Kidney (tissue), 14 donors: ENCODE results near the gene OPN1SW. TPM values are rescaled to one million over a fixed set of nuclear protein-coding genes. Genes with fewer than 3 reads are reported as not detected.

Experiments used
- DNase-seq, 5 donors: peaks; one replicate each; pipeline ENCODE4 v3.0.0-alpha.2; 2013 to 2020
- FAIRE-seq: peaks from 2 replicates; lab custom pipeline; 2012; peaks lifted over from hg19 to GRCh38; lab: Jason Lieb, UNC
- H3K27ac ChIP-seq, 2 donors: one replicate each; pipeline ENCODE4 v1.7.0; 2013; ENCODE audit warnings: low read depth in 2 of 2, low read length in 2 of 2, inconsistent platforms in 1 of 2
- H3K27me3 ChIP-seq: one replicate; pipeline ENCODE4 v1.7.1; 2013; ENCODE audit warnings: low read length, inconsistent platforms; ENCODE audit not compliant: control insufficient read depth, insufficient read depth
- H3K36me3 ChIP-seq, 3 donors: one replicate each; pipeline versions ENCODE4 v1.7.0 to v1.7.1; 2013; ENCODE audit warnings: low read length in 3 of 3, control low read depth in 1 of 3, inconsistent platforms in 1 of 3; ENCODE audit not compliant: insufficient read depth in 3 of 3, control insufficient read depth in 2 of 3
- H3K4me1 ChIP-seq, 3 donors: one replicate each; pipeline versions ENCODE4 v1.7.0 to v1.7.1; 2013; ENCODE audit warnings: low read length in 3 of 3, inconsistent platforms in 1 of 3, low read depth in 1 of 3; ENCODE audit not compliant: control insufficient read depth in 2 of 3, insufficient read depth in 2 of 3
- H3K4me3 ChIP-seq, 3 donors: one replicate each; pipeline versions ENCODE4 v1.7.0 to v1.8.1; 2013; ENCODE audit warnings: low read length in 3 of 3, control low read depth in 1 of 3, inconsistent platforms in 1 of 3
- H3K9ac ChIP-seq, 3 donors: one replicate each; pipeline versions ENCODE4 v1.7.0 to v1.7.1; 2013; ENCODE audit warnings: low read length in 3 of 3, control low read depth in 1 of 3, inconsistent platforms in 1 of 3
- H3K9me3 ChIP-seq, 3 donors: one replicate each; pipeline versions ENCODE4 v1.7.0 to v1.7.1; 2013; ENCODE audit warnings: low read length in 3 of 3, control low read depth in 1 of 3, inconsistent platforms in 1 of 3; ENCODE audit not compliant: control insufficient read depth in 2 of 3, insufficient read depth in 1 of 3
- intact Hi-C: fragments of 100-400 bp; cut with DNase I; formaldehyde crosslinking; loops from one replicate; pipeline ENCODE4 v1.11.1; 2022
- polyA plus RNA-seq: library from polyadenylated mRNA; stranded (reverse); fragments of 350-450 nt; fragmentation: Illumina TruSeq; extraction: RNeasy Lipid Tissue Mini Kit (QIAGEN cat#74804); gene quantifications from one replicate; pipeline ENCODE4 v1.2.3, GENCODE V29; 2014; ENCODE audit warnings: low read depth, low replicate concordance; ENCODE audit not compliant: insufficient read depth
- total RNA-seq: library from RNA; stranded (reverse); fragmentation: NEBNext Ultra II Directional; extraction: Animal tissue kit (Norgen Biotek cat#: 25700); gene quantifications from one replicate; pipeline ENCODE4 v1.2.1, GENCODE V29; 2021
- TF ChIP-seq, protein P1 (sequence below): IDR thresholded peaks from 3 replicates; pipeline ENCODE4 v1.5.1; 2012; ENCODE audit warnings: mild to moderate bottlenecking, moderate library complexity, borderline replicate concordance; ENCODE audit not compliant: insufficient read depth; ENCODE audit errors: extremely low read depth
- donor health status: control.
- donor health status: control.
- donor health status: control.
- donor health status: control.
- donor health status: control.
- donor health status: DM: yes; HTN: yes; CAD: no.
- donor health status: Normal renal cell carcinoma (clear cell type).

The OPN1SW gene
- total and polyA plus RNA-seq, 2 donors from 2014 or later, result not detected

GRCh38 chr7:128773604-128774003 is 2.0 kb downstream of the OPN1SW start:
- intact Hi-C loops, result no loop called here
- Histone ChIP-seq H3K4me1 (no peaks in the 10 kb centered on the region), H3K36me3 (peaks cover 5 to 19% (median 8%) of the 10 kb centered on the region in 3 donors), H3K27me3 (no peaks in the 10 kb centered on the region), H3K9ac (no peak overlapping the region), H3K9me3 (peaks cover 0 to 4% (median 0%) of the 10 kb centered on the region in 3 donors), H3K27ac (no peak overlapping the region), H3K4me3 (no peak overlapping the region)
- DNase-seq (no peak), FAIRE-seq (no peak)
- TF ChIP-seq, protein P1, sequence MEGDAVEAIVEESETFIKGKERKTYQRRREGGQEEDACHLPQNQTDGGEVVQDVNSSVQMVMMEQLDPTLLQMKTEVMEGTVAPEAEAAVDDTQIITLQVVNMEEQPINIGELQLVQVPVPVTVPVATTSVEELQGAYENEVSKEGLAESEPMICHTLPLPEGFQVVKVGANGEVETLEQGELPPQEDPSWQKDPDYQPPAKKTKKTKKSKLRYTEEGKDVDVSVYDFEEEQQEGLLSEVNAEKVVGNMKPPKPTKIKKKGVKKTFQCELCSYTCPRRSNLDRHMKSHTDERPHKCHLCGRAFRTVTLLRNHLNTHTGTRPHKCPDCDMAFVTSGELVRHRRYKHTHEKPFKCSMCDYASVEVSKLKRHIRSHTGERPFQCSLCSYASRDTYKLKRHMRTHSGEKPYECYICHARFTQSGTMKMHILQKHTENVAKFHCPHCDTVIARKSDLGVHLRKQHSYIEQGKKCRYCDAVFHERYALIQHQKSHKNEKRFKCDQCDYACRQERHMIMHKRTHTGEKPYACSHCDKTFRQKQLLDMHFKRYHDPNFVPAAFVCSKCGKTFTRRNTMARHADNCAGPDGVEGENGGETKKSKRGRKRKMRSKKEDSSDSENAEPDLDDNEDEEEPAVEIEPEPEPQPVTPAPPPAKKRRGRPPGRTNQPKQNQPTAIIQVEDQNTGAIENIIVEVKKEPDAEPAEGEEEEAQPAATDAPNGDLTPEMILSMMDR, result no peak

DNA sequence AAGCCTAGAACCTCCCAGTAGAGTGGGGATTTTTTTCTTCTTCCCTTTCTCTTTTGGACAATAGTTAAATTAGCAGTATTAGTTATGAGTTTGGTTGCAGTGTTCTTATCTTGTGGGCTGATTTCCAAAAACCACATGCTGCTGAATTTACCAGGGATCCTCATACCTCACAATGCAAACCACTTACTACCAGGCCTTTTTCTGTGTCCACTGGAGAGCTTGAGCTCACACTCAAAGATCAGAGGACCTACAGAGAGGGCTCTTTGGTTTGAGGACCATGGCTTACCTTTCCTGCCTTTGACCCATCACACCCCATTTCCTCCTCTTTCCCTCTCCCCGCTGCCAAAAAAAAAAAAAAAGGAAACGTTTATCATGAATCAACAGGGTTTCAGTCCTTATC is 5.4 kb downstream of the OPN1SW start:
- no peak for DNase-seq
- Histone ChIP-seq H3K27me3 (no peaks in the 10 kb centered on the region), H3K4me1 (no peaks in the 10 kb centered on the region), H3K4me3 (no peak overlapping the region), H3K27ac (no peak overlapping the region), H3K9me3 (no peaks in the 10 kb centered on the region), H3K36me3 (peaks cover 8 to 31% (median 10%) of the 10 kb centered on the region in 3 donors), H3K9ac (no peak overlapping the region)
- TF ChIP-seq, protein P1, result no peak
- no peak for FAIRE-seq
- intact Hi-C loops, result no loop called here

DNA sequence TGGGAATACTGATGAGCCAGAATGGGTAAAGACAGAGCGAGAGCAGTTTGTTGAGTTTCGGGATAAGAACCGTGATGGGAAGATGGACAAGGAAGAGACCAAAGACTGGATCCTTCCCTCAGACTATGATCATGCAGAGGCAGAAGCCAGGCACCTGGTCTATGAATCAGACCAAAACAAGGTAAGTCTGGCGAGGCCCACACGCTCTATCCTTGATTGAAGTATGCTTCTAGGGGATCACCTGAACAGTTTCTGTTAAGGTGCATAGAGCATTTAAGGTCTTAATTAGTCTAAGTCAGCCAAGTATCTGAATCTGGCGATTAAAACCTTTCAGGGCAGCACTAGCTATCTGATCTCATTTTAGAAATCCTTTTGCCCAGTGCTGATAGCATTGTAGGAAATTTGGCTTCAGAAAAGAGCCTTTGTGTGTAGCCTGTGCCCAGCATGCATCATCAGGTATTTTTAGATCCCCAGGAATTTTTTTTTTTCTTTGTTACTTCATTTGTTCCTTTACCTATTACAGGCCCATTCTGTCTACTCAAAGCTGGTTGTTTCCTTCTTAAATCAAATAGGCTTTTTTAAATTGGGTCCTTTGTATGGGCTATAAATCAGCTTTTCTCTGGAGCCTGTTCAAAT is 8.0 kb downstream of the OPN1SW start:
- Histone ChIP-seq H3K27me3 (no peaks in the 10 kb centered on the region), H3K4me3 (no peak overlapping the region), H3K36me3 (peaks cover 8 to 31% (median 10%) of the 10 kb centered on the region in 3 donors), H3K9me3 (no peaks in the 10 kb centered on the region), H3K27ac (no peak overlapping the region), H3K4me1 (no peaks in the 10 kb centered on the region), H3K9ac (no peak overlapping the region)
- intact Hi-C loops, result no loop called here
- no peak for DNase-seq
- TF ChIP-seq, protein P1, result no peak
- no peak for FAIRE-seq
